HepG2 (cell line): Measurements from ENCODE around the gene MYADML2. TPM values are rescaled to one million over a fixed set of nuclear protein-coding genes. Genes with fewer than 3 reads are reported as not detected.

Experiments used
- ATM ChIP-seq: fragments of 450-650 bp; IDR thresholded peaks from 2 replicates; pipeline ENCODE4 v1.7.1; 2017; ENCODE audit warnings: mild to moderate bottlenecking, borderline replicate concordance
- EED ChIP-seq: sonication (generic); formaldehyde crosslinking; IDR thresholded peaks from 2 replicates; pipeline ENCODE4 v1.5.0; 2020; ENCODE audit warnings: mild to moderate bottlenecking, missing genetic modification reagents
- GTF2F1 ChIP-seq: fragments of 150-350 bp; IDR thresholded peaks from 2 replicates; pipeline ENCODE4 v1.6.1; 2014; ENCODE audit warnings: low read length
- HMGA1 ChIP-seq: sonication (generic); formaldehyde crosslinking; conservative IDR thresholded peaks from 2 replicates; pipeline ENCODE4 v1.4.0; 2020; ENCODE audit warnings: missing genetic modification reagents
- HOXA9 ChIP-seq: sonication (generic); formaldehyde crosslinking; IDR thresholded peaks from 2 replicates; pipeline ENCODE4 v1.8.1; 2022; ENCODE audit warnings: missing genetic modification reagents, mild to moderate bottlenecking, moderate library complexity, borderline replicate concordance
- KDM2A ChIP-seq: sonication (generic); formaldehyde crosslinking; IDR thresholded peaks from 2 replicates; pipeline ENCODE4 v1.4.0; 2020; ENCODE audit warnings: low read depth, missing genetic modification reagents, borderline replicate concordance
- MEF2D ChIP-seq: sonication (generic); formaldehyde crosslinking; IDR thresholded peaks from 2 replicates; pipeline ENCODE4 v1.5.1; 2020; ENCODE audit warnings: mild to moderate bottlenecking, missing genetic modification reagents
- MEIS1 ChIP-seq: sonication (generic); formaldehyde crosslinking; IDR thresholded peaks from 2 replicates; pipeline ENCODE4 v1.9.0; 2021; ENCODE audit warnings: mild to moderate bottlenecking, missing genetic modification reagents, moderate library complexity, borderline replicate concordance
- NONO ChIP-seq, 2 experiments: fragments of 450-650 bp in 1 of 2; sonication (generic) in 1 of 2; formaldehyde crosslinking in 1 of 2; IDR thresholded peaks in 1 of 2; conservative IDR thresholded peaks in 1 of 2; 2 replicates each; pipeline versions ENCODE4 v1.6.1 to v1.8.0; 2017 to 2022; ENCODE audit warnings: mild to moderate bottlenecking in 1 of 2, missing genetic modification reagents in 1 of 2, moderate library complexity in 1 of 2
- NR2F2 ChIP-seq: IDR thresholded peaks from 2 replicates; pipeline ENCODE4 v1.6.1; 2012; ENCODE audit warnings: low read depth, inconsistent platforms, borderline replicate concordance
- PRPF4 ChIP-seq: fragments of 200-400 bp; formaldehyde crosslinking; IDR thresholded peaks from 2 replicates; pipeline ENCODE4 v1.6.1; 2016; ENCODE audit warnings: low read length, low read depth; ENCODE audit not compliant: poor library complexity, severe bottlenecking
- RXRB ChIP-seq: IDR thresholded peaks from 2 replicates; pipeline ENCODE4 v1.6.1; 2016; ENCODE audit warnings: borderline replicate concordance, missing genetic modification reagents, missing compliant biosample characterization
- SMAD1 ChIP-seq: sonication (generic); formaldehyde crosslinking; IDR thresholded peaks from 2 replicates; pipeline ENCODE4 v1.4.0; 2020; ENCODE audit warnings: missing genetic modification reagents, low read depth, mild to moderate bottlenecking, borderline replicate concordance
- TMF1 ChIP-seq: sonication (generic); formaldehyde crosslinking; IDR thresholded peaks from 2 replicates; pipeline ENCODE4 v1.8.1; 2022; ENCODE audit warnings: low read depth, missing genetic modification reagents
- XBP1 ChIP-seq: sonication (generic); formaldehyde crosslinking; IDR thresholded peaks from 2 replicates; pipeline ENCODE4 v1.5.0; 2020; ENCODE audit warnings: missing genetic modification reagents
- ZNF256 ChIP-seq: sonication (generic); formaldehyde crosslinking; conservative IDR thresholded peaks from 2 replicates; pipeline ENCODE4 v1.4.0; 2020; ENCODE audit warnings: missing genetic modification reagents
- ZNF33A ChIP-seq: sonication (generic); formaldehyde crosslinking; IDR thresholded peaks from 2 replicates; pipeline ENCODE4 v1.5.1; 2020; ENCODE audit warnings: missing genetic modification reagents, mild to moderate bottlenecking, moderate library complexity, borderline replicate concordance
- ZNF44 ChIP-seq: sonication (generic); formaldehyde crosslinking; IDR thresholded peaks from 2 replicates; pipeline ENCODE4 v1.5.1; 2020; ENCODE audit warnings: mild to moderate bottlenecking, missing genetic modification reagents
- ZNF550 ChIP-seq: sonication (generic); formaldehyde crosslinking; IDR thresholded peaks from 2 replicates; pipeline ENCODE4 v1.4.0; 2020; ENCODE audit warnings: mild to moderate bottlenecking, missing genetic modification reagents, borderline replicate concordance
- ZNF772 ChIP-seq: sonication (generic); formaldehyde crosslinking; IDR thresholded peaks from 2 replicates; pipeline ENCODE4 v1.5.0; 2020; ENCODE audit warnings: mild to moderate bottlenecking, missing genetic modification reagents
- ZNF781 ChIP-seq: sonication (generic); formaldehyde crosslinking; IDR thresholded peaks from 2 replicates; pipeline ENCODE4 v1.5.1; 2020; ENCODE audit warnings: borderline replicate concordance, mild to moderate bottlenecking, missing genetic modification reagents; ENCODE audit errors: not compliant biosample characterization
- ZNF790 ChIP-seq: sonication (generic); formaldehyde crosslinking; IDR thresholded peaks from 2 replicates; pipeline ENCODE4 v1.8.0; 2022; ENCODE audit warnings: missing genetic modification reagents, mild to moderate bottlenecking, borderline replicate concordance
- polyA plus RNA-seq, 8 experiments: library from polyadenylated mRNA; depleted of rRNA in 3 of 8; stranded (reverse) in 7 of 8; unstranded in 1 of 8; fragments of >200 nt; fragmentation: Illumina TruSeq in 4 of 8; extraction: Trizol in 4 of 8; gene quantifications; 2 replicates each; pipeline versions ENCODE4 v1.2.1 to v1.2.3, GENCODE V29; 2011 to 2016; ENCODE audit warnings: low read depth in 4 of 8, missing spikeins in 1 of 8, mixed read lengths in 1 of 8; ENCODE audit not compliant: insufficient read depth in 1 of 8
- total RNA-seq, 5 experiments: library from RNA; depleted of rRNA; stranded (reverse); fragments of >200 nt; fragmentation: Illumina TruSeq; extraction: Trizol; gene quantifications; 2 replicates each; pipeline ENCODE4 v1.2.3, GENCODE V29; 2016; ENCODE audit warnings: low read depth in 1 of 5
- TF ChIP-seq, protein P1 (sequence below): sonication (generic); formaldehyde crosslinking; IDR thresholded peaks from 2 replicates; pipeline ENCODE4 v1.9.0; 2022; ENCODE audit warnings: low read depth, missing genetic modification reagents
- TF ChIP-seq, protein P2 (sequence below): IDR thresholded peaks from 2 replicates; pipeline ENCODE4 v1.6.1; 2016

Gene MYADML2
- total and polyA plus RNA-seq, 2 of the 13 experiments (the other 11 are each of a cell fraction or from before 2014, with no cell fraction given), result not detected

DNA sequence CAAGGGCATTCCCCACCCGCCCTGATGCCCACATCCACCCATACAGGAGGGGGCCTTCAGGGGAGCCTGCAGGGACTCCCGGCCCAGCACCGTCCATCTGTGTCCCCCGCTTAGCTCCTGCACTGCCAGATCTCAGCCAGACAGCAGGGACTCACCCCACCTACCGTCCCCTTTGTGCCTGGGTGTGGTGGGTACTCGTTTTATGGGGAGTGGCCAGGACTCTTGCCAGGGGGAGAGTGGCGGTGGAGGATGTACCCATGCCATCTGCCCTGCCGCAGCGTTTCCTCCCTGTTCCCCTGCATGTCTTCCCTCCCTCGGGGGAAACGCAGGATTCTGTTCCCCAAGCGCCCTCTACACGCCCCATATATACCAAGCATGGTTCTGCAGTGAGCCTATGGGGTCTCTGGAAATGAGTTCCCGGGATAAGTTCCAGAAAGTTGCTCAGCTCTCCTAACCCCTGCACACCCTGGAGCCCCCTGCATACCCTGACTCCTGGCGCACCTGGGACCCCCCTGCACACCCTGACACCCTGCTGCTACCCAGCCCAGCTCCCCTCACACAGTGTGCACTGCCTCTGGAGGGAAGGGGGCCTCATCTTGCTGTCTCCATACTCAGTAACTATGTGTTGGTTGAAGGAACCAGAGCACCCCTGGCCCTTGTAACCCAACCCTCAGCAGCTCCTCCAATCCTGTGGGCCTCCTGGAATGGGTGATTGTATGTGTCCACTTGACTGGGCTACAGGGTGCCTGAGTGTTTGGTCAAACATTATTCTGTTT is 15.3 kb downstream of the MYADML2 start (continued):
- TF ChIP-seq NONO (IDR thresholded peaks at IDR 0.05) (no peak), NONO (CRISPR knock-in tag; conservative IDR thresholded peaks at IDR 0.05) (peak; percentile 60; the same call in 1 of the 2 replicates), NR2F2 (peak; percentile 41; the same call in 1 of the 2 replicates), MEF2D (no peak), ATM (no peak), HOXA9 (no peak), ZNF772 (CRISPR knock-in tag) (no peak), ZNF550 (CRISPR knock-in tag) (no peak), ZNF33A (CRISPR knock-in tag) (no peak), ZNF256 (CRISPR knock-in tag) (0 out of 2 replicates have a peak, but pooled peaks have one; percentile 16), XBP1 (no peak), HMGA1 (no peak), ZNF781 (CRISPR knock-in tag) (no peak), TMF1 (no peak), RXRB (CRISPR knock-in tag) (no peak), GTF2F1 (no peak), ZNF790 (no peak), MEIS1 (CRISPR knock-in tag) (peak; percentile 21; the same call in 1 of the 2 replicates), ZNF44 (CRISPR knock-in tag) (no peak), EED (CRISPR knock-in tag) (no peak), SMAD1 (CRISPR knock-in tag) (0 out of 2 replicates have a peak, but pooled peaks have one; percentile 8), KDM2A (peak; percentile 60; the same call in 1 of the 2 replicates), PRPF4 (no peak)
- TF ChIP-seq, protein P1, sequence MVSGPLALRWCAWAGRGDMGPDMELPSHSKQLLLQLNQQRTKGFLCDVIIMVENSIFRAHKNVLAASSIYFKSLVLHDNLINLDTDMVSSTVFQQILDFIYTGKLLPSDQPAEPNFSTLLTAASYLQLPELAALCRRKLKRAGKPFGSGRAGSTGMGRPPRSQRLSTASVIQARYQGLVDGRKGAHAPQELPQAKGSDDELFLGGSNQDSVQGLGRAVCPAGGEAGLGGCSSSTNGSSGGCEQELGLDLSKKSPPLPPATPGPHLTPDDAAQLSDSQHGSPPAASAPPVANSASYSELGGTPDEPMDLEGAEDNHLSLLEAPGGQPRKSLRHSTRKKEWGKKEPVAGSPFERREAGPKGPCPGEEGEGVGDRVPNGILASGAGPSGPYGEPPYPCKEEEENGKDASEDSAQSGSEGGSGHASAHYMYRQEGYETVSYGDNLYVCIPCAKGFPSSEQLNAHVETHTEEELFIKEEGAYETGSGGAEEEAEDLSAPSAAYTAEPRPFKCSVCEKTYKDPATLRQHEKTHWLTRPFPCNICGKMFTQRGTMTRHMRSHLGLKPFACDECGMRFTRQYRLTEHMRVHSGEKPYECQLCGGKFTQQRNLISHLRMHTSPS (CRISPR knock-in tag), result no peak
- TF ChIP-seq, protein P2, sequence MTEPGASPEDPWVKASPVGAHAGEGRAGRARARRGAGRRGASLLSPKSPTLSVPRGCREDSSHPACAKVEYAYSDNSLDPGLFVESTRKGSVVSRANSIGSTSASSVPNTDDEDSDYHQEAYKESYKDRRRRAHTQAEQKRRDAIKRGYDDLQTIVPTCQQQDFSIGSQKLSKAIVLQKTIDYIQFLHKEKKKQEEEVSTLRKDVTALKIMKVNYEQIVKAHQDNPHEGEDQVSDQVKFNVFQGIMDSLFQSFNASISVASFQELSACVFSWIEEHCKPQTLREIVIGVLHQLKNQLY, result no peak
